ENCODE measurements around the gene GLA.

GLA gene

GRCh38 chrX:101388604-101389003 is 19.1 kb downstream of the GLA start:
- no peak overlapping the region for H3K27ac Mint-ChIP-seq
- peaks cover 18% of the 10 kb centered on the region for H3K36me3 Mint-ChIP-seq (ENCODE audit: low read depth)

GRCh38 chrX:101386542-101386885 is 21.2 kb downstream of the GLA start:
- Mint-ChIP-seq H3K9me3 (peaks cover 46% of the 10 kb centered on the region), H3K4me1 (peaks cover 7% of the 10 kb centered on the region), H3K27me3 (ENCODE audit: low read depth, poor library complexity) (peaks cover 6% of the 10 kb centered on the region), H3K36me3 (ENCODE audit: low read depth) (peaks cover 5% of the 10 kb centered on the region), H3K4me3 (no peak overlapping the region), H3K27ac (no peak overlapping the region)
- no peak for TF ChIP-seq CTCF (IDR thresholded peaks at IDR 0.05)
- DNase-seq = no peak

More at GRCh38 chrX:101388604-101389003, 19.1 kb downstream of the GLA start:
- Mint-ChIP-seq H3K4me1 (peaks cover 20% of the 10 kb centered on the region), H3K4me3 (no peak overlapping the region), H3K27me3 (ENCODE audit: low read depth, poor library complexity) (peaks cover 6% of the 10 kb centered on the region), H3K9me3 (peaks cover 47% of the 10 kb centered on the region)
- DNase-seq = no peak
- TF ChIP-seq CTCF (IDR thresholded peaks at IDR 0.05) = no peak

- Mint-ChIP-seq H3K9me3 (peaks cover 41% of the 10 kb centered on the region), H3K27me3 (ENCODE audit: low read depth, poor library complexity) (peaks cover 6% of the 10 kb centered on the region), H3K36me3 (ENCODE audit: low read depth) (no peaks in the 10 kb centered on the region), H3K27ac (peak within 1 kb of the TSS; percentile 84), H3K4me1 (peaks cover 7% of the 10 kb centered on the region), H3K4me3 (no peak within 1 kb of the TSS)
- DNase-seq = no peak
- no peak for TF ChIP-seq CTCF (IDR thresholded peaks at IDR 0.05)
Observed at GRCh38 chrX:101385795-101386541, 21.8 kb downstream of the GLA start, which contains the start of gene BTK. BTK (minus strand) TSS chrX:101386191; CDS start chrX:101375284, 10,907 bp downstream.

- Mint-ChIP-seq H3K27me3 (ENCODE audit: low read depth, poor library complexity) (peaks cover 6% of the 10 kb centered on the region), H3K36me3 (ENCODE audit: low read depth) (no peaks in the 10 kb centered on the region), H3K9me3 (peaks cover 39% of the 10 kb centered on the region), H3K4me1 (peaks cover 7% of the 10 kb centered on the region), H3K27ac (no peak overlapping the region), H3K4me3 (no peak overlapping the region)
- DNase-seq = no peak
- no peak for TF ChIP-seq CTCF (IDR thresholded peaks at IDR 0.05)
Observed at GRCh38 chrX:101385026-101385684, 22.6 kb downstream of the GLA start.

GRCh38 chrX:101383679-101384205 is 24.0 kb downstream of the GLA start:
- Mint-ChIP-seq H3K4me1 (peaks cover 7% of the 10 kb centered on the region), H3K9me3 (peaks cover 48% of the 10 kb centered on the region), H3K27me3 (ENCODE audit: low read depth, poor library complexity) (peaks cover 6% of the 10 kb centered on the region), H3K4me3 (no peak overlapping the region), H3K27ac (no peak overlapping the region), H3K36me3 (ENCODE audit: low read depth) (no peaks in the 10 kb centered on the region)
- no peak for TF ChIP-seq CTCF (IDR thresholded peaks at IDR 0.05)
- DNase-seq = no peak

Measured in nephron progenitor cell (in vitro differentiated cells).